ENCODE data around the gene SLC39A12. TPM values are rescaled to one million over a fixed set of nuclear protein-coding genes. Genes with fewer than 3 reads are reported as not detected.

The SLC39A12 gene
- total and polyA plus RNA-seq, 2 of the 13 experiments (the other 11 are each of a cell fraction or from before 2014, with no cell fraction given), result not detected

DNA sequence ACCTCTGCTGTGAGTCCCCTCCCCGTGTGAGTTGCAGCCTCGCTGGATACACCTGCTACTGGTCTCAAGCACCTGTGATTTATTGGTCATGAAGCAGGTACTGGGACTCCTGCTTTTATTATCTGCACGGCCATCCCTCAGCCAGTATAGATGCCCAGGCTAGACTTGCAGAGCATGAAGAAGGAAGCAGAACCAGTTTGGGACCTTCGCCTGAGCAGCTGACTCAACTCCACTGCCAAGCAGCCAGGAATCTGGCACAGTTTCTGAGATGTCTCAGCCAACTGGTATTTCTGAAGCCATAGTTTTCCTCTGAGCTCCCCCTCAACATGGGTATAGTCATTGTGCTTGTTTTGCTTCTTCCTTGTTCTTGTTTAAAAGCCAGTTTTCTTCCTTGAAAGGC, 28.0 kb upstream of the SLC39A12 start:
- no peak for DNase-seq (ENCODE audit: low spot score)

More for the DNA sequence above, 28.0 kb upstream of the SLC39A12 start:
- in situ Hi-C loops (cut with HindIII; ENCODE audit: extremely low pct_ligation_motif_present, low pct_unique_long_range_greater_than_20kb), result no loop called here
- WGBS (ENCODE audit: low lambda C conversion rate), result 0% methylated on average over 4 of the region's 4 CpGs
- H3K9me3 ChIP-seq (ENCODE audit: low read length), result no peaks in the 10 kb centered on the region
- CTCF ChIA-PET (ENCODE audit: low intra/inter-chr PET ratio, low total read pairs), result no interaction called here
- ATAC-seq (no peak), FAIRE-seq (no peak)
- H3K9ac ChIP-seq (ENCODE audit: insufficient read depth, low read depth, low read length), result no peak overlapping the region
- H3K27ac ChIP-seq (ENCODE audit: extremely low read length, insufficient read depth, low read length), result no peak overlapping the region
- H3K27me3 ChIP-seq (ENCODE audit: control insufficient read depth in 1 of 2, insufficient read depth in 2 of 2, low read length in 2 of 2), result no peaks in the 10 kb centered on the region; a peak in 1 of 5 replicates
- H3K4me2 ChIP-seq (ENCODE audit: low read depth, low read length), result no peak overlapping the region
- no TSS peak for BruUV-seq (replicated peaks)
- H3K4me1 ChIP-seq (ENCODE audit: insufficient read depth, low read length), result no peaks in the 10 kb centered on the region
- H3K79me2 ChIP-seq (ENCODE audit: insufficient read depth, low read length), result no peaks in the 10 kb centered on the region
- H2AFZ ChIP-seq (ENCODE audit: low read length), result no peak overlapping the region
- no peak for TF ChIP-seq SIX4 (CRISPR knock-in tag; IDR thresholded peaks at IDR 0.05)
- no peak for TF ChIP-seq IRF2 (CRISPR knock-in tag; IDR thresholded peaks at IDR 0.05)
- TF ChIP-seq, protein P1, sequence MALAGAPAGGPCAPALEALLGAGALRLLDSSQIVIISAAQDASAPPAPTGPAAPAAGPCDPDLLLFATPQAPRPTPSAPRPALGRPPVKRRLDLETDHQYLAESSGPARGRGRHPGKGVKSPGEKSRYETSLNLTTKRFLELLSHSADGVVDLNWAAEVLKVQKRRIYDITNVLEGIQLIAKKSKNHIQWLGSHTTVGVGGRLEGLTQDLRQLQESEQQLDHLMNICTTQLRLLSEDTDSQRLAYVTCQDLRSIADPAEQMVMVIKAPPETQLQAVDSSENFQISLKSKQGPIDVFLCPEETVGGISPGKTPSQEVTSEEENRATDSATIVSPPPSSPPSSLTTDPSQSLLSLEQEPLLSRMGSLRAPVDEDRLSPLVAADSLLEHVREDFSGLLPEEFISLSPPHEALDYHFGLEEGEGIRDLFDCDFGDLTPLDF (CRISPR knock-in tag; IDR thresholded peaks at IDR 0.05), result no peak
- TF ChIP-seq ETV5 (CRISPR knock-in tag; IDR thresholded peaks at IDR 0.05; ENCODE audit: borderline replicate concordance), result no peak
- TF ChIP-seq SNAPC2 (CRISPR knock-in tag; IDR thresholded peaks at IDR 0.05), result no peak
- TF ChIP-seq, protein P2, sequence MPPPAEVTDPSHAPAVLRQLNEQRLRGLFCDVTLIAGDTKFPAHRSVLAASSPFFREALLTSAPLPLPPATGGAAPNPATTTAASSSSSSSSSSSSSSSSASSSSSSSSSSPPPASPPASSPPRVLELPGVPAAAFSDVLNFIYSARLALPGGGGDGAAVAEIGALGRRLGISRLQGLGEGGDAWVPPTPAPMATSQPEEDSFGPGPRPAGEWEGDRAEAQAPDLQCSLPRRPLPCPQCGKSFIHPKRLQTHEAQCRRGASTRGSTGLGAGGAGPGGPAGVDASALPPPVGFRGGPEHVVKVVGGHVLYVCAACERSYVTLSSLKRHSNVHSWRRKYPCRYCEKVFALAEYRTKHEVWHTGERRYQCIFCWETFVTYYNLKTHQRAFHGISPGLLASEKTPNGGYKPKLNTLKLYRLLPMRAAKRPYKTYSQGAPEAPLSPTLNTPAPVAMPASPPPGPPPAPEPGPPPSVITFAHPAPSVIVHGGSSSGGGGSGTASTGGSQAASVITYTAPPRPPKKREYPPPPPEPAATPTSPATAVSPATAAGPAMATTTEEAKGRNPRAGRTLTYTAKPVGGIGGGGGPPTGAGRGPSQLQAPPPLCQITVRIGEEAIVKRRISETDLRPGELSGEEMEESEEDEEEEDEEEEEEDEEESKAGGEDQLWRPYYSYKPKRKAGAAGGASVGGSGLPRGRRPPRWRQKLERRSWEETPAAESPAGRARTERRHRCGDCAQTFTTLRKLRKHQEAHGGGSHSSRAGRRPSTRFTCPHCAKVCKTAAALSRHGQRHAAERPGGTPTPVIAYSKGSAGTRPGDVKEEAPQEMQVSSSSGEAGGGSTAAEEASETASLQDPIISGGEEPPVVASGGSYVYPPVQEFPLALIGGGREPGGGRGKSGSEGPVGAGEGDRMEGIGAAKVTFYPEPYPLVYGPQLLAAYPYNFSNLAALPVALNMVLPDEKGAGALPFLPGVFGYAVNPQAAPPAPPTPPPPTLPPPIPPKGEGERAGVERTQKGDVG (CRISPR knock-in tag; IDR thresholded peaks at IDR 0.05; ENCODE audit: borderline replicate concordance), result no peak
- TF ChIP-seq ZNF382 (CRISPR knock-in tag; IDR thresholded peaks at IDR 0.05; ENCODE audit: borderline replicate concordance), result no peak
- no peak for TF ChIP-seq RFX5 (IDR thresholded peaks at IDR 0.05; ENCODE audit: low read depth, low read length)
- no peak for TF ChIP-seq SETDB1 (CRISPR knock-in tag; IDR thresholded peaks at IDR 0.05; ENCODE audit: borderline replicate concordance)
- TF ChIP-seq ZNF292 (CRISPR knock-in tag; IDR thresholded peaks at IDR 0.05; ENCODE audit: borderline replicate concordance, low read depth), result no peak
- TF ChIP-seq ZNF619 (CRISPR knock-in tag; IDR thresholded peaks at IDR 0.05), result no peak
- no peak for TF ChIP-seq ZFX (CRISPR knock-in tag; IDR thresholded peaks at IDR 0.05; ENCODE audit: low read depth)
- TF ChIP-seq HIVEP1 (CRISPR knock-in tag; IDR thresholded peaks at IDR 0.05), result no peak
- no peak for TF ChIP-seq ARNT (IDR thresholded peaks at IDR 0.05)
- no peak for TF ChIP-seq RARG (CRISPR knock-in tag; IDR thresholded peaks at IDR 0.05; ENCODE audit: low read depth)
- TF ChIP-seq GTF3A (CRISPR knock-in tag; conservative IDR thresholded peaks at IDR 0.05), result no peak
- no peak for TF ChIP-seq ZNF724P (CRISPR knock-in tag; IDR thresholded peaks at IDR 0.05; ENCODE audit: borderline replicate concordance)
- TF ChIP-seq SMAD1 (CRISPR knock-in tag; IDR thresholded peaks at IDR 0.05; ENCODE audit: borderline replicate concordance, low read depth), result no peak
- no peak overlapping the region for H3K4me3 ChIP-seq (replicated peaks in 1 of 3; ENCODE audit: insufficient read depth in 1 of 3, low read depth in 2 of 3, low read length in 3 of 3)
- no peaks in the 10 kb centered on the region for H4K20me1 ChIP-seq (ENCODE audit: insufficient read depth, low read length)
- intact Hi-C loops (cut with micrococcal nuclease; ENCODE audit: unreplicated experiment), result no loop called here
- H3K36me3 ChIP-seq (replicated peaks in 1 of 2; ENCODE audit: control insufficient read depth in 1 of 2, insufficient read depth in 2 of 2, low read length in 2 of 2), result no peaks in the 10 kb centered on the region
- POLR2A ChIA-PET, result no interaction called here

Measured in HepG2 (cell line).